ENCODE measurements around the gene TMEM132E. TPM values are rescaled to one million over a fixed set of nuclear protein-coding genes. Genes with fewer than 3 reads are reported as not detected.

TMEM132E gene
- total and polyA plus RNA-seq, 2 of the 4 experiments (the other 2 are of a cell fraction): not detected

DNA sequence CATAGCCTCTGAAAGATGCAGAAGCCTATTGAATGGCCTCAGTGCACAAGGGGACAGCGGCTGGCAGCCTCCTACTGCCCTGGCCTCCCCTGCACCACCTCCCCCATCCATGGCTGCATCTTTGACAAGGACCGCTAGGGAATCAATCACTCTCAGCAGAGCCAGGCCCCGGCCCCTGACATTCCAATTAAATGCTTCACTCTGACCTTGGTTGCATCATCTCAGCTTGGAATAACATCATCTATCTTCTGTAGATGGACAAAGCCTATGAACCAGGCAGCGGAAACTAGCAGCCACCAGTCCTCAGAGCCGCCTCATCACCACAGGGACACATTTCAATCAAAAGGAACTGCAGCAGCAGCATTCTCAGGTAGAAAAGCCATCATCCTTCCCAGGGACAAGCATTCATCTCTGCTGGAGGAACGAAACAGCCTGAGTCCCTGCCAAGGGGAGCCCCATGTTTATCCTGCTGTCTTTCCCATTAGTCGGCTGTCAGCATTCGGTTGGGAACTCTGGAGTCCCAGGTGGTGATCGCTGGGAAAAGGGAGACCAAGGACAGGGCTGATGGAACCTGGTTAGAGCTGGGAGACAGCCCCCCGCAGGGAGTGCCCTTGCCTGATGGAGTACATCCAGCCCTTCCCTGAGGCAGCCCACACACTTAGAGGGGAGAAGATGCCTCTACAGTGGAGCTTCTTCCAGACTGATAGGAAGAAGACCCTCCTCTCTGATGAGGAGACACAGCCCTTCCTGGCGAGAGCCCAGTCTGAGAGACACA is 11.5 kb upstream of the TMEM132E start:
- DNase-seq (no peak), ATAC-seq (ENCODE audit: low read depth) (no peak)
- no peak overlapping the region for H4K8ac ChIP-seq (ENCODE audit: low read depth in 2 of 2, low read length in 2 of 2)
- no peak overlapping the region for H2BK5ac ChIP-seq (ENCODE audit: low read depth, low read length, poor library complexity, severe bottlenecking)
- no peak overlapping the region for H2AK9ac ChIP-seq (replicated peaks; ENCODE audit: low read depth, low read length, poor library complexity)
- ChIA-PET CTCF (no interaction called here), POLR2A (ENCODE audit: unreplicated experiment) (no interaction called here)
- H3K4me1 ChIP-seq (ENCODE audit: control insufficient read depth, insufficient read depth, low read length): no peaks in the 10 kb centered on the region
- no peak overlapping the region for H3K4ac ChIP-seq (ENCODE audit: low read depth, low read length)
- TF ChIP-seq CEBPB (IDR thresholded peaks at IDR 0.05; ENCODE audit: low read depth, low read length) (0 out of 2 replicates have a peak, but pooled peaks have one; percentile 39), BHLHE40 (IDR thresholded peaks at IDR 0.05; ENCODE audit: low read depth, low read length) (no peak)
- no peaks in the 10 kb centered on the region for H3K9me1 ChIP-seq (ENCODE audit: insufficient read depth, low read length)
- no peak overlapping the region for H2BK20ac ChIP-seq (ENCODE audit: low read depth, low read length)
- no peak overlapping the region for H3K4me3 ChIP-seq (ENCODE audit: insufficient read depth, low read depth, low read length)
- no peak overlapping the region for H4K91ac ChIP-seq (ENCODE audit: insufficient read depth, low read depth, low read length)
- 18% methylated on average over 3 of the region's 11 CpGs; no CpG with 5 or more reads in 1 of the 2 experiments for WGBS, 2 experiments (ENCODE audit: extremely low coverage in 2 of 2, insufficient read length in 1 of 2)
- no peak overlapping the region for H3K56ac ChIP-seq (ENCODE audit: extremely low read depth, insufficient read depth, low read length)
- dilution Hi-C loops (cut with HindIII; ENCODE audit: low sequenced_read_pairs, unreplicated experiment): no loop called here
- no peak overlapping the region for H2BK120ac ChIP-seq (ENCODE audit: low read depth, low read length)
- no peak overlapping the region for H3K14ac ChIP-seq (replicated peaks; ENCODE audit: low read depth, low read length)
- no peak overlapping the region for H2BK15ac ChIP-seq (ENCODE audit: low read depth, low read length)
- no peaks in the 10 kb centered on the region for H4K20me1 ChIP-seq (ENCODE audit: insufficient read depth, low read length)
- H3K9ac ChIP-seq (ENCODE audit: low read depth, low read length): no peak overlapping the region
- no peaks in the 10 kb centered on the region for H3K36me3 ChIP-seq (ENCODE audit: control insufficient read depth, insufficient read depth, low read length)
- no peak overlapping the region for H3K27ac ChIP-seq (ENCODE audit: insufficient read depth, low read length)
- BruUV-seq (replicated peaks): no TSS peak
- no peaks in the 10 kb centered on the region; the same call in 1 of the 2 replicates for H3K27me3 ChIP-seq (ENCODE audit: control insufficient read depth, insufficient read depth, low read length)
- intact Hi-C loops (cut with micrococcal nuclease): no loop called here
- no peak overlapping the region for H3K4me2 ChIP-seq (ENCODE audit: low read depth, low read length)
- H4K5ac ChIP-seq (ENCODE audit: low read depth, low read length): no peak overlapping the region
- H2AK5ac ChIP-seq (ENCODE audit: low read depth, low read length): no peak overlapping the region
- H2AFZ ChIP-seq (replicated peaks; ENCODE audit: low read length, poor library complexity): no peak overlapping the region
- H3K23ac ChIP-seq (ENCODE audit: low read depth, low read length): no peak overlapping the region
- H3K79me1 ChIP-seq (ENCODE audit: low read depth in 1 of 2, low read length in 2 of 2): no peaks in the 10 kb centered on the region
- H3K18ac ChIP-seq (ENCODE audit: low read depth, low read length): no peak overlapping the region
- in situ Hi-C loops (cut with MboI; ENCODE audit: low sequenced_read_pairs): no loop called here
- no peaks in the 10 kb centered on the region for H3K9me3 ChIP-seq (ENCODE audit: control insufficient read depth, insufficient read depth, low read length)

Measured in IMR-90 (cell line).